Measurements from ENCODE around the gene FRY.
"Not testable (repeated sequence)": the region's sequence is repeated elsewhere in the genome, so short reads cannot be mapped to it uniquely, and the experiment has no call there.

The FRY gene

DNA sequence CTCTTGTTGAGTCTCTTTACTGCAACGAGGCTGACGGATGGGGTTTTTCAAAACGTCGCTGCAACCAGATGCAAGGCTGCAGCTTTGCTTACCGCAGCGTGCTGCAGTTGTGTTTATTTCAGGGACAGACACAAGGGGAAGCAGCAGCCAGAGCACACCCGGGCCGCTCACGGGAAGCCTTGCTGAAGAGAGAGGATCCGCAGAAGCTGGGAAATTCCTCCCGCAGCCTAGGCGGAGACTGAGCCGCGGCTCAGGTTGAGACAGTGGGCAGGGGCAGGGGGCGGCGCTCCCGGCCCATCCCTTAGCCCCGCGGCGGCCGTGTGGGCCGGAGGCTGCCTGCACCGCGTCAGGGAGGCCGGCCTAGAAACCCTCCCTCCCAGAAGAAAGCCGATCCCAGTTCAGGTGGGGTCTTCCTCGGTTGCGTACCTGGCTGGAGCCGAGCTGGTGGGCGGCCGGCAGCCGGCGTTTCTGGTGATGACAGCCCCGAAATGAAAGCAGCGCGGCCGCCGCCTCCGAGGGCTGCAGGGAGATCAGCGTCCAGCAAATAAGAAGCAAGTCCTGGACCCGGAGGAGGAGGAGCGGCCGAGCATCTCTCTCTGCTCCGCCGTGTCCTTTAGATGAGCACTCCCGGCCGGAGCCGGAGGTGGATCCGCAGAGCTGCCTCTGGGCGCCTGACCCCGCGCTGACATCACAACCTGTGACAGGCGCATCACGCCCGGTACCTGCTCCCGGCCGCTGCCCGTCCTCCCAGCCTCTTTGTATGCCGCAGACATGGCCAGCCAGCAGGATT lies at the start of gene FRY:
FRY (plus strand) TSS at position 750 of the 790 bp plus-strand sequence; CDS start at position 772, 22 bp downstream.
- DNase-seq (ENCODE audit: low spot score): peak; percentile 81

DNA sequence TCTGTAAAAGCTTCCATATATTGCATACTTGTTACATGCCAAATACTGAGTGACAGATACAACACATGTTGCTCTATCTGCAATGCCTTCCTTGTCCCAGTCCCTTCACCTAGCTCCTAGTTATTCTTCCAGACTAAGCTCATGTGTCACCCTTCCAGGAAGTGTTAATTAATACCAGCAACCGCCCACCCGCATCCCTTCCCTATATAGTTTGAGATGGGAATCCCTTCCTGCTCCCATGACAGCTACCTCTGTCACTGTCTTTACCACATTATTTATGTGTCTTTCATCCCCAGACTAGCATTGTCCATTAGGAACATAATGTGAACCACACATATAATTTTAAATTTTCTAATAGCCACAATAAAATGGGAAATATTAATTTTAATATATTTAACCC lies 49.5 kb upstream of the FRY start:
- DNase-seq (ENCODE audit: low spot score): no peak

DNA sequence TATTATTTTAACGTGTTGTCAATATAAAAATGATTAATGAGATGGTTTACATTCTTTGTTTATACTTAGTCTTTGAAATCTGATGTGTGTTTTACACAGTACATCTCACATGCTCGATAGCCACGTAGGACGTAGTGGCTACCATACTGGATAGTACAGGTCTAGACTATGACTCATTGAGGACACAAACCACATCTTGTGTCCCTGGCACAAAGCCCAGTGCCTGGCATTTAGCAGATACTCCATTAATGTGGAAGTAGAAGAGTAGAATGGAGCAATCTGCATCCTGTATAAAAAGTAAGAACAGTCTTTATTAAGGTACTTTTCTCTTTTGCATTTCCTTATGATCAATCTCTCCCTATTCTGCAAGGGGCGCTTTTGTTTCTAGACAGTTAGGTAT lies 49.0 kb upstream of the FRY start:
- DNase-seq (ENCODE audit: low spot score): no peak

DNA sequence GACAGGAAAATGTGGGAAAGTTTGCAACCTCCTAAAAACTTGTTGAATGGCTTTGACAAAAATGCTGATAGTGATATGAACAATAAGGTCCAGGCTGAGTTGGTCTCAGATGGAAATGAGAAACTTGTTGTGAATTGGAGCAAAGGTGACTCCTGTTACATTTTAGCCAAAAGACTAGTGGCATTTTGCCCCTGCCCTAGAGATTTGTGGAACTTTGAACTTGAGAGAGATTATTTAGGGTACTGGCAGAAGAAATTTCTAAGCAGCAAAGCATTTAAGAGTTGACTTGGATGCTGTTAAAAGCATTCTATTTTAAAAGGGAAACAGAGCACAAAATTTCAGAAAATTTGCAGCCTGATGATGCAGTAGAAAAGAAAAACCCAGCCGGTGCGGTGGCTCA lies 47.9 kb upstream of the FRY start:
- not testable (repeated sequence) for DNase-seq (ENCODE audit: low spot score)

DNA sequence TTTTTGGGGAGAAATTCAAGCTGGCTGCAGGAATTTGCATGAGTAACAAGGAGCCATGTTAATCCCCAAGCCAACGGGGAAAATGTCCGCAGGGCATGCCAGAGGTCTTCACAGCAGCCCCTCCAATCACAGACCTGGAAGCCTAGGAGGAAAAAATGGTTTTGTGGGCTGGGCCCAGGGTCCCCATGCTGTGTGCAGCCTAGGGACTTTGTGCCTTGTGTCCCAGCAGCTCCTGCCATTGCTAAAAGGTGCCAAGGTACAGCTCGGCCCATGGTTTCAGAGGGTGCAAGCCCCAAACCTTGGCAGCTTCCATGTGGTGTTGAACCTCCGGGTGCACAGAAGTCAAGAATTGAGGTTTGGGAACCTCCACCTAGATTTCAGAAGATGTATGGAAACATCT lies 47.2 kb upstream of the FRY start:
- DNase-seq (ENCODE audit: low spot score): not testable (repeated sequence)

DNA sequence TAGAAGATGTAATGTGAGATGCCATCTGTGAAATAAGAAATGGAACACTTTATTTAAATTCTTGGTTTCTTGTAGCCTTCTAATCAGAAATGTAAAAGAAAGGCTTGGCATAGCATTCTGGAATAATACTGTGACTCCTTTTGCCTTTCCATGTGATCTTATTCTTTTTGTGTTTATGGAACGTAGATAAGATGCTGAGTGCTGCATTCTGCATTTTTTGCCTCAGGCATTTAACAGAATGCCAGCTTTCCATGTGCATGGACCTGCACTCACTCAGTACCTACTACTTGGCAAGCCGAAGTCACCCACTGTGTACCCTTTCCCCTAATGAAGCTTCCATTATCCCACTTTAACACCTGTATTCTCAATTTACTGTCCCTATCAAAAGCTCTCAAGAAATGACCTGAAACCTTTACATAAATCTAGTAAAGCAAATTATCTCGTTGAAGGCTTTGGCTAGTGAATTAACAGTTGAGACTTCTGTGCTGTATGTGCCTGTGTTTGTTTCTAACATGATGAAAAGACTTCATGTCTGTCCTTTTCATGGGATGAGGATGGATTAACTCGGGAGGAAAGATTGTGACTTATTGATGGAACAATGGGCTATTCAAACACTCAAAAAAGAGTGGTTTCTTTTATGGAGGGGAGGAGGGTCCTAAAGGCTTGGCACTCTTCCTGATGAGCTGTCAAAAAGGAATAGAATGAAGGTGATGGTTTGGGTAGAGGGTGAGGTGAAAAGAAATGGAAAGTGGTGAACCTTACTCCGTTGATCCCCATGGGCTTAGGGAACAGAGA lies 44.7 kb upstream of the FRY start:
- DNase-seq (ENCODE audit: low spot score): no peak

DNA sequence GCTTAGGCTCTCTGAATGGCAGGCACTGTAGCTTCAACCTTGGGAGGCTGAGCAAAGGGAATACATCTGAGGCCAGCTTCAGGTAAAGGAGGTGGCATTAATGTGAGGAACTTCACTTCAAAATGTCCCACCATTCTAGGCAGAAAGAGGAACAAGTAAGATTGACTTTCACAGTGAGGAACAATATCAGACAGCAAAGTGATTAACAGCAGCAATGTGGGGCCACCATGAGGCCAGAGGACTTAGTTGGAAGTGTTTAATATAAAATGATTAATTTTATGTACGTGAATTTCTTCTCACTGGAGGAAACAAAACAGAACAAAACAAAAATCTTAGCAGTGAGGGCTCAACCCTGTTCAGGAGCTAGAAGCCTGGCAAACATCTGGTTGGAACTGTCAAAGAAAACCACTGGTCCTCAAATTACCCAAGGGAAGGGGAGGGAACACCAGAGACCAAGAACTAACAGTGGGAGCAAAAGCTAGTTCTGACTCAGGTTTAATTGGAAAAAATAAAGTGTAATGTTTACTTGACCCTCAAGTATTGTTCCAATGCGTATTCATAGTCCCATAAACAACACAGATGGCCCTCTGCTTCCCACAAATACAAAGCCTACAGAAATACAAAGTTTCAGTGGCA lies 43.9 kb upstream of the FRY start:
- DNase-seq (ENCODE audit: low spot score): no peak

DNA sequence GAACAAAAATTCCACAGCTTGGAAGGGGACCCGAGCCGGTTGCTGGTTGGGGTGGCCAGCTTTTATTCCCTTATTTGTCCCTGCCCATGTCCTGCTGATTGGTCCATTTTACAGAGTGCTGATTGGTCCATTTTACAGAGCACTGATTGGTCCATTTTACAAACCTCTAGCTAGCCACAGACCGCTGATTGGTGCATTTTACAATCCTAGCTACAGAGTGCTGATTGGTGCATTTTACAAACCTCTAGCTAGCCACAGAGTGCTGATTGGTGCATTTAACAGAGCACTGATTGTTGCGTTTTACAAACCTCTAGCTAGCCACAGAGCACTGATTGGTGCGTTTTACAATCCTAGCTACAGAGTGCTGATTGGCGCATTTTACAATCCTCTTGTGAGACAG lies 37.2 kb upstream of the FRY start:
- DNase-seq (ENCODE audit: low spot score): not testable (repeated sequence)

DNA sequence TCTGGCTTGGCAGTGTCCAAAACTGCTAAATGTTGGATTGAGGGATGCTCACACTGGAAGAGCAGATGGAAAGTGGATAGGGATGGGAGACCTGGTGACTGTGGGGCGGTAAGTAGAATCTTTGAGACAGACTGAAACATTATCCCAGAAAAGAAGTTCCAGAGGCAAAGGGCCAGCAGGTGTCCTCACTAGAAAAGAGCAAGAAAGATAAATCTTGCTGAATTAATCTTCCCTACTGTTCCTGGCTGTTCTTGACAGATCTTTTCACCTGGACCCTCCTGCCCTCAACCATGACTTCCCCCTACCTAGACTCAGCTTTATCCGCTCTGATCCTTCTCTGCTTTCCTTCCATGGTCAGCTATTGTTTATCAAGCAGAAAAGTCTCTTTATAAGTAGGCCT lies 35.0 kb upstream of the FRY start:
- no peak for DNase-seq (ENCODE audit: low spot score)

DNA sequence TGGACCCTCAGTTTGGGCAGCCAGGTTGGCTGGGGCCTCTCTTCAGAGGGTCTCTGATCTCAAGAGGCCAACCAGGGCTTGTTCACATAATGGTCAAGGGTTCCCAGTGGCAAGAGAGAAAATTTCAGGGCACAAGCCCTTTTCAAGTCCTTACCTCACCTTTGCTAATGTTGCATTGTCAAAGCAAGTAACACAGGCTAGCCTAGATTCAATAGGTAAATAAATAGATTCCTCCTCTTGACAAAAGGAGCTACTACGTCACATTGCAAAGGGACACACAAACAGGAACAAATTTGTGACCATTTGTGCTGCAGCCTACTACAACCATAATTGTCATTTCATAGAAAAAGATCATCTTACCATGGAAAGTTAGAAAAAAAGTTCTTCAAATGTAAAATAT lies 33.9 kb upstream of the FRY start:
- no peak for DNase-seq (ENCODE audit: low spot score)

DNA sequence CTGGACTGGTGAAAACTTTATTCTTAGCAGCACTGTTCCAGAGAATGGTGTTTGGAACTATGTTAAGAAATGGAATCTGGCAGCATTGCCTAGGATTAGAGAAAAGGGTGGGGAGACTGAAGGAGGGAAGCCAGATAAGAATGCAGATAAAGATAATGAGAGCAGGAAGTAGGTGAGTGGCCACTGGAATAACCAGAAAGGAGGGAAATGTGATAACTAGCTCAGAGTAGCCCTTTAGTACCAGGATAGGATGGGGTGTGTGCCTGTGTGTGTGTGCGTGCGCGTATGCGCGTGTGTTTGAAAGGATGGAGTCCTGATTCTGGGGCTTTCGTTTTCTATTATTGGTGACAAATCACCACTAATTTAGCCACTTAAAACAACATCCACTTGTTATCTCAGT lies 33.4 kb upstream of the FRY start:
- DNase-seq (ENCODE audit: low spot score): no peak

DNA sequence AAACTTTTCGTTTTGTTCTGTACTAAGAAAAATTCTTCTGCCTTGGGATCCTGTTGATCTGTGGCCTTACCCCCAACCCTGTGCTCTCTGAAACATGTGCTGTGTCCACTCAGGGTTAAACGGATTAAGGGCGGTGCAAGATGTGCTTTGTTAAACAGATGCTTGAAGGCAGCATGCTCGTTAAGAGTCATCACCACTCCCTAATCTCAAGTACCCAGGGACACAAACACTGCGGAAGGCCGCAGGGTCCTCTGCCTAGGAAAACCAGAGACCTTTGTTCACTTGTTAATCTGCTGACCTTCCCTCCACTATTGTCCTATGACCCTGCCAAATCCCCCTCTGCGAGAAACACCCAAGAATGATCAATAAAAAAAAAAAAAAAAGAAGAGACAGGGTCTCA lies 30.8 kb upstream of the FRY start:
- DNase-seq (ENCODE audit: low spot score): not testable (repeated sequence)

DNA sequence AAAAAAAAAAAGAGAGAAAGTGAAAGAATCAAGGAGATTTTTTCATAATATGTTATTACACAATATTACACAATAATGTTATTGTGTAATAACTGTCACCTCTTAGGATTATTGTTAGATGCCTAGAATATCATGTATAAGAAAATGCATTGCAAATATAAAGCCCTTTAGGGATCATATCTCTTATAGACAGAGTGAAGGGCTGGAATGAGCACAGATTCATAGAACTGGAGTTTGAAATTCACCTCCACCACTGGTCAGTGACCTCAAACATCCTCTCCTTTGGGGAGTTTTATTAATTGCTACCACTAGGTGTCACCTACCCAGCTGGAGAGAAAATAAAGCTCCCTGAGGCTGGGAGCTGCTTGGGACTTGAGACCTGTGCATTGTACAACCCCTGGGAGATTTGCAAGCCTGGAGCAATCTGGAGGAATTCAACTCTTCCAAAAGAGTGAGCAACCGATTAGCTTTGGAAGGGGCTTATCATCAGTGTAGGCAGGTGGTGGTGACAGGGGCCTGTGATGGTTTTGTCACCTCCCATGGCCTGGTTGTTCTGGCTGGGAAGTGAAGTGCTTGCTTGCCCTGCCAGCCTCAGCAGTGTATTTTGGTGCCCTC lies 30.3 kb upstream of the FRY start:
- DNase-seq (ENCODE audit: low spot score): peak; percentile 62

DNA sequence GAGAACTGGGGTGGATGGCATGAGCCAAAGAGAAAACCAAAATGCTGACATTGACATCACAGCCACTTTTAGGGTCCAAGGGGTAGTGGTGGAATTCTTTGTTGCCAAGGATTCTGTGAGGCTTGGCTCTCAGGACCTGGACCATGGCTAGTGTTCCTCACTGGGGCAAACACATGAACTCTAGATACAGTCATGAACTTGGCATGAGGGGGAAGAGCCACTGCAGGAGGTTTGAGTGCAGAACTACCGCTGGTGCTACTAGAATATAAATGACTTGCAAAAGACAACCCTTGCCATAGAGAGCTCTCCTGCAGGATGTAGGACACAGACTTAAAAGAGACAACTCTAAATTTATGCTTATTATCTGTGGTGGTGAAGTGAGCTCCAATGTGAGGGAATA lies 29.8 kb upstream of the FRY start:
- DNase-seq (ENCODE audit: low spot score): no peak

DNA sequence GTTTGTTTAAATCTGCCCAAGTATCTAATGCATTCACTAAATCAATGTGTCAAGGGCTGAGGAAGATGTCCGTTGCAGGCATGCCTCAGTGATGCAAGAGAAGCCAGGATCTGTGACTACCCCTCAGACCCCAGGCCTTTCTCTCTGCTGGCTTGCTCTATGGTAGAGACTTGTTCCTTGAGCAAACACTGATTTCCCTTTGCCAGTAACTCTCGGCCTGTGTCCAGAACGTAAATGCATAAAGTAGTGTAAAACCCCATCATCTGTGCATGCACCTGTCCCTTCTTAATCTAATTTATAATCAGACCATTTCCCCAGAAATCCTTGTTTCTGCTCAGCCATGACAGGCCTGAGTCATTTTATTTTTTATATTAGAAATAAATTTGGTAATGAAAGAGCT lies 28.7 kb upstream of the FRY start:
- DNase-seq (ENCODE audit: low spot score): no peak

DNA sequence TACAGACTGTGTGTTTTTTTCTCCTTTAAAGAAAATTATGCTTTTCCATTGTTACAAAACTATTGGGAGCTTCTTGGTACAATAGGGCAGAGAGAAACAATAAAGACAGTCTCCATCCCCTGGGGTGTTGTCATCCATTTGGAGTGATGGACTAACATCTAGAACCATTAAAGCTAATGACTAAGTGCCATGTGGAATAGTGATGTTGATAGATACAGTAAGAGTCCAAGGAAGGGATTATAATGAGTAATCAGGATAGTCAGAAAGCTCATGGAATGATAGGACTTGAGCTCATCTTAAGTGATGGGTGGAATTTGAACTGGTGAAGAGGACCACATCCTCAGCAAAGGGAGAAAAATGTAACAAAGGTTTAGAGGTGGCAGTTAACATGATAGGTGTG lies 24.1 kb upstream of the FRY start:
- DNase-seq (ENCODE audit: low spot score): no peak

DNA sequence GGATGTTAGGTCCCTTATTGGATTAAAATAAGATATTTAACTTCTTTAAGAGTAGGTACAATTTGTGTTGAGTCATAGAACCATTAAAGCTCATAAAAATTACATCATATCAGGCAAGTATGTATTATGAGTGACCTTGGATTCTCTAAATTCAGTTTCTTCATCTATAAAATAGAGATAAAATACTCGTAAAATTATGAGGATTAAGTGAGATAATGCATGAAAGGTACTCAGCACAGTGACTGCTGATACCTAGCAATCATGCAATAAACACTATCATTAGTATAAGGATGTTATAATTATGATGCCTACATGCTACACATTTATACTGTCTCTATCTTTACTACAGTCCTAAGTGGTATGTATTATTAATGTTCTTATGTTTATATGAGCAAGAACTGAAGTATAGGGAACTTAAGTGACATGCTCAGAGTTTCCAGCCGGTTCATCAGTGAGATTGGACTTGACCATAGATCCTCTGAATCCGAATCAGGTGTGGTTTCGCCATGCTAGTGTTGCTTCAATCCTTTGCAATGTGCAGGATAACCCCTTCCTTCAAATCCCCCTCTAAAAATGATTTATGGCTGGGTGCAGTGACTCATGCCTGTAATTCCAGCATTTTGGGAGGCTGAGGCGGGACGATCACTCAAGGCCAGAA lies 22.9 kb upstream of the FRY start:
- DNase-seq (ENCODE audit: low spot score): no peak

DNA sequence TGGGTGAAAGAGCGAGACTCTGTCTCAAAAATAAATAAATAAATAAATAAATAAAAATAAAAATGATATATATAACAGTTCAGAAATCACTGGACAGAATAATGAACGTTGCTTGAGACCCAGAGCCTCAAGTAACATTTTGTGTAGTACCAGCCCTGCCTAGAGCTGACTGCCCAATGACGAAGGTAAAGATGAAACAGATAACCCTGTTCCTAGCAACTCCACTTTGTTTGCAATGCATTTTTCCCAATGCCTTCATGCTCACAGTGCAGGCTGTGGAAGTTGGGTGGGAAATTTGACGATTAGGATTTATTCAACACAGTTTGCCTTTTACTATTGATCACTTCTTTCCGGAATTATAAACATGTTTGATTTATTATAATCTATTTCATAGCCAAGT lies 22.2 kb upstream of the FRY start:
- no peak for DNase-seq (ENCODE audit: low spot score)

DNA sequence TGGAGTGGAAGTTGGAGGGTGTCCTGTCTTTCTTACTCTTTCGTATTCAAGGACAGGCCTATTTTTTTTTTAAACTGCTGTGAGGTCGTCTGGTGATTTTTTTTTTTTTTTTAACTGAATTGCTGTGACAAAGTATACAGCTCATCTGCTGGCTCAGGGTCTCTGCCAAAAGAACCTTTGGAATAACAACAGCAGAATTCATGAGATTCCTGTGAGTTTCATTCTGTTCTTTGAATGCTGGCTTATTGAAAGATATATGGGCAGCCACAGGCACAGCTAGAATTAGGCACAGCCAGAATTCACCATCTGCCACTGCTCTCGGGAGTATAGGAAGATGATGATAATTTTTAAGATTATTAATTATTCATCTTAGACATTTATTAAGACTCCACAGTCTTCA lies 21.4 kb upstream of the FRY start:
- DNase-seq (ENCODE audit: low spot score): no peak

DNA sequence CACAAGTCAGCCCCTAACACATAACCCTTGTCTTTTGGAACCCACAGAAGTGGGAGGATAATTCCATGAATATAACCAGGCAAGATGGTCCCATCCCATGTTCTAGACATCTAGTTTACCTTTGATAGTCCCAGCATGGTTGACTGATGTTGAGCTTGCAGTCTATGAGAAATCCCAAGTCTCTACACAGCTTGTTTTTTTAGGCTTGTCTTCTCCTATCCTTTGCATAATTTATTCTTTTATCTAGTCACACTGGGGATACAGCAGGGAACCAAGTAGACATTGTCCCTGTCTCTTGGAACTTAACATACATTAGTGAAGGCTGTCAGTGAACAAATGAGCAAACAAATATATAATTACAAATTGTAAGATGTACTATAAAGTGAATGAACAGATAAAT lies 19.6 kb upstream of the FRY start:
- DNase-seq (ENCODE audit: low spot score): no peak

DNA sequence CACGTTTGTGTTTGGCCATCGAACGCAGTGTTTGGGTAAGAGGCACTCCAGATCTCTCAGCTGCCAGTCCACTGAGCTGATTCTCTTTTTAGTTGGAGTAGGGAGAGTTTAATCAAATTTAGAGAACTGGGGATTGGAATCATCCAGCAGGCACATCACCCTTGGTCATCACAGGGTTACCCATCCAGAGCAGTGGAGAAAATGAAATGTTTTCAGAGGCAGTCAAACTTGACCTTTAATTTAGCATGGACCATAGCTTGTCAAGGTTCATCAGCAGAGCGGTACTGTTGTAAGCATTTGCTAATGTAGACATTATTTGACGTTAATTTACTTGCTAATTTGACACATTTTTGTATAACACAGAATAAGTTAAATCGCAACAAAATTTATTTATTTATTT lies 18.4 kb upstream of the FRY start:
- DNase-seq (ENCODE audit: low spot score): no peak

DNA sequence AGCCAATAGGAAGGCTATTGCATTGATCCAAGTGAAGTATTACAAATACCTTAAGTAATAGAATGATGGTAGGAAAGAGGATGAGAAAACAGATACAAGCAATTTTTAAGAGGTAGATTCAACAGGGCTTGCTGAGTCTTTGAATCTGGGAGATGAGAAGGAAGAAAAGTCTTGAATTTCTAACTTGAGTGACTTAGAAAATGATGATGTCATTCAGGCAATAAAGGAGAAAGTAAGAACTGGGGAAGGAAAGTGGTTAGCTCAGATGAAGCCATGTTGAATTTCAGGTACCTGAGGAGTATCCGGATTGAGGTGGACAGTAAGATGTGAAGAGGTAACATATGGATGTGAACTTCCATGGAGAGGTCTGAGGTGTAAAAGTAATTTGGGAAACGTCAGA lies 15.5 kb upstream of the FRY start:
- no peak for DNase-seq (ENCODE audit: low spot score)

Measured in iPS-NIHi11 (cell line).